HG03521 (cell line): ENCODE results near the gene USP31.

ENCODE experiments used
- ATAC-seq: cut with Tn5 transposase; IDR thresholded peaks from one replicate; pipeline ENCODE4 v1.9.1; 2021; ENCODE audit warnings: mild to moderate bottlenecking, moderate library complexity; ENCODE audit not compliant: unreplicated experiment

Gene USP31

GRCh38 chr16:23025692-23026307 is 123.5 kb downstream of the USP31 start:
- no peak for ATAC-seq

DNA sequence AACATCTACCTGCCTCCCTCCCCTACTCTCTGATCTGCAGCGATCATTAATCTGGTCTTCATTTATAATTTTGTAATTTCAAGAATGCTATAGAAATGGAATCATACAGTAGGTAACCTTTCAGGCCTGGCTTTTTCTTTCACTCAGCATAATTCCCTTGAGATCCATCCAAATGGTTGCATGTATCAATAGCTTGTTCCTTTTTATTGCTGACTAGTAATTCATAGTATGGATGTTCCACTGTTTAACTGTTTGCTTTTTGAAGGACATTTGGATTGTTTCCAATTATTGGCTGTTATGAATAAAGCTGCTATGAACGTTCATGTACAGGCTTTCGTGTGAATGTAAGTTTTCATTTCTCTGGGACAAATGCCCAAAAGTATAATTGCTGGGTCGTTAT is 125.2 kb downstream of the USP31 start:
- no peak for ATAC-seq

GRCh38 chr16:23020084-23020483 is 129.2 kb downstream of the USP31 start:
- no peak for ATAC-seq

GRCh38 chr16:23016368-23016767 is 132.9 kb downstream of the USP31 start:
- no peak for ATAC-seq

DNA sequence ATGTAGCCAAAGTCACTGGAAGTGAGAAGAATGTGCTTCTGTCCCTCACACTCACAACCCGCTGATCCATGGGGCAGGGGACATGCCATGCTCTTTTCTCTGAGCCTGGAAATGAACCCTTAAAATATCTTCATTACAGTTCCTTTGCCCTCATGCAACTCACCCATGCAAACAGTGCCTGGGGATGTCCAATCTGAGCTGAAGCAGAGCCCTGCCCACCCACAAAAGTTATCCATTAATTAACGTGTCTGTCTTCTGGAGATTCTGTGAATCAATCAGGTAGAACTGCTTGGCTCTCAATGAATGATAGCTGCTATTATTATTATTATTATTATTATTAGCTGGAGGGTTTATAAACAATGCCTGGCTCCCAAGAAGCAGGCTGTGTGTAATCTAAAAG is 133.7 kb downstream of the USP31 start:
- no peak for ATAC-seq

- ATAC-seq, result no peak
These were observed 134.7 kb downstream of the USP31 start for GRCh38 chr16:23014592-23014991.
